Transverse colon (tissue), 3 donors: ENCODE results near the gene DICER1.

Experiments used
- POLR2A ChIP-seq: fragments of 450-650 bp; IDR thresholded peaks from one replicate; pipeline ENCODE4 v1.6.1; 2016; ENCODE audit warnings: antibody characterized with exemption, mild to moderate bottlenecking, moderate library complexity
- TF ChIP-seq, protein P1 (sequence below), 5 experiments: fragments of 200-600 bp in 3 of 5; fragments of 450-650 bp in 2 of 5; sonication (generic) in 3 of 5; IDR thresholded peaks; 1 replicate in 2 of 5; 2 replicates in 3 of 5; pipeline ENCODE4 v1.5.1; 2016 to 2017; ENCODE audit warnings: antibody characterized with exemption in 5 of 5, inconsistent platforms in 3 of 5, mild to moderate bottlenecking in 2 of 5, moderate library complexity in 1 of 5

DNA sequence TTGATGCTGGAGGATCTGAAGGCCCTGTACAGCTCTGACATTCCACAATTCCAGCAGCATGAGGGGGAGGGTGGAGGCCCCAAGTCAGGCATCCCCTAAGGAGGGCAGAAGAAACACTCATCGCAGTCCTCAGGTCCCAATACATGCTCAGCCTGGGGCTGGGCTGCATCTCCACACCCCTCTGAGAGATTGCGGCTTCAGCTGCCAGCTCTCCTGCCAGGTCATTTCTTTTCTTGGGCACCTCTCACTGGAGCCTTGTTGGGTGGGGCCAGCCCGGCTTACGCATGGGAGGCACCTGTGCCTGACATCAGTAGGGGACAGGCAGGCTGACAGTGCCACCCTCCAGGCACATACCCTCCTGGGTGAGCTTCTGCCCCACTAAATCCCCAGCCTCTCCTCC is 89.8 kb downstream of the DICER1 start:
- TF ChIP-seq, protein P1, sequence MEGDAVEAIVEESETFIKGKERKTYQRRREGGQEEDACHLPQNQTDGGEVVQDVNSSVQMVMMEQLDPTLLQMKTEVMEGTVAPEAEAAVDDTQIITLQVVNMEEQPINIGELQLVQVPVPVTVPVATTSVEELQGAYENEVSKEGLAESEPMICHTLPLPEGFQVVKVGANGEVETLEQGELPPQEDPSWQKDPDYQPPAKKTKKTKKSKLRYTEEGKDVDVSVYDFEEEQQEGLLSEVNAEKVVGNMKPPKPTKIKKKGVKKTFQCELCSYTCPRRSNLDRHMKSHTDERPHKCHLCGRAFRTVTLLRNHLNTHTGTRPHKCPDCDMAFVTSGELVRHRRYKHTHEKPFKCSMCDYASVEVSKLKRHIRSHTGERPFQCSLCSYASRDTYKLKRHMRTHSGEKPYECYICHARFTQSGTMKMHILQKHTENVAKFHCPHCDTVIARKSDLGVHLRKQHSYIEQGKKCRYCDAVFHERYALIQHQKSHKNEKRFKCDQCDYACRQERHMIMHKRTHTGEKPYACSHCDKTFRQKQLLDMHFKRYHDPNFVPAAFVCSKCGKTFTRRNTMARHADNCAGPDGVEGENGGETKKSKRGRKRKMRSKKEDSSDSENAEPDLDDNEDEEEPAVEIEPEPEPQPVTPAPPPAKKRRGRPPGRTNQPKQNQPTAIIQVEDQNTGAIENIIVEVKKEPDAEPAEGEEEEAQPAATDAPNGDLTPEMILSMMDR (IDR thresholded peaks at IDR 0.05) = no peak
- TF ChIP-seq POLR2A = no peak
